A204.1 (cell line): ENCODE measurements around the gene PDZD2.
"Not testable (repeated sequence)": the region's sequence is repeated elsewhere in the genome, so short reads cannot be mapped to it uniquely, and the experiment has no call there.

Experiments
- FAIRE-seq: peaks from 2 replicates; lab custom pipeline; 2012; peaks lifted over from hg19 to GRCh38; lab: Jason Lieb, UNC

PDZD2 gene

DNA sequence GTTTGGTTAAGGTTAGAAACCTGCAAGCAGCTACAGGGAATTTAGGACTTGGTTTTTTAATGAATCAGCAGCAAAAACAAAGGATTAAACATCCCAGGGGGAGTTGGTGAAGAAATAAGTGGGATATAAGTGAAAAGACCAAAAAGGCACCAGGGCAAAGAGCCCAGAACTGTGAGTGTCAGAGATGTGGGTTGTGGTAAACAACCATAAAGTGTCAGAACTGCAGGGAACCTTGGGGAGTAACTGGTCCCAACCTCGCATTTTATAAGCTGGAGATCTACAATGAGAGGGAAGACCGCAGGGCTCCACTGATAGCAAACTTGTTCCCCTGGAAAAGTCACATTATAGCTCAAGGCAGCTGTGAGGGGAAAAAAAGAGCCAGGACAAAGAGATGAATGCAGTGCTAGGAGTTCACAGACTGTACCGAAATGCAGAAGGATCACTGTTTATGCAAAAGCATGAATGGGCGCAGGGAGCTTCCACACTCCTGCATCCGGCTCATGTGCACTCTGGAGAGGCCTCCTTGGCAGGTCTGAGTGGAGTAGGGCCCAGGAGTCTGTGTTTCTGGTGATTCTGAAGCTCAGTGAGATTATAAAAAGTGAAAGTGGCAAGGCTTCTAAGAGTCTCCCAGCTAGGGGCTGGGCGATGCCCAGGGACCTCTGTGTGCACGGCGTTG, 378.9 kb downstream of the PDZD2 start:
- no peak for FAIRE-seq

DNA sequence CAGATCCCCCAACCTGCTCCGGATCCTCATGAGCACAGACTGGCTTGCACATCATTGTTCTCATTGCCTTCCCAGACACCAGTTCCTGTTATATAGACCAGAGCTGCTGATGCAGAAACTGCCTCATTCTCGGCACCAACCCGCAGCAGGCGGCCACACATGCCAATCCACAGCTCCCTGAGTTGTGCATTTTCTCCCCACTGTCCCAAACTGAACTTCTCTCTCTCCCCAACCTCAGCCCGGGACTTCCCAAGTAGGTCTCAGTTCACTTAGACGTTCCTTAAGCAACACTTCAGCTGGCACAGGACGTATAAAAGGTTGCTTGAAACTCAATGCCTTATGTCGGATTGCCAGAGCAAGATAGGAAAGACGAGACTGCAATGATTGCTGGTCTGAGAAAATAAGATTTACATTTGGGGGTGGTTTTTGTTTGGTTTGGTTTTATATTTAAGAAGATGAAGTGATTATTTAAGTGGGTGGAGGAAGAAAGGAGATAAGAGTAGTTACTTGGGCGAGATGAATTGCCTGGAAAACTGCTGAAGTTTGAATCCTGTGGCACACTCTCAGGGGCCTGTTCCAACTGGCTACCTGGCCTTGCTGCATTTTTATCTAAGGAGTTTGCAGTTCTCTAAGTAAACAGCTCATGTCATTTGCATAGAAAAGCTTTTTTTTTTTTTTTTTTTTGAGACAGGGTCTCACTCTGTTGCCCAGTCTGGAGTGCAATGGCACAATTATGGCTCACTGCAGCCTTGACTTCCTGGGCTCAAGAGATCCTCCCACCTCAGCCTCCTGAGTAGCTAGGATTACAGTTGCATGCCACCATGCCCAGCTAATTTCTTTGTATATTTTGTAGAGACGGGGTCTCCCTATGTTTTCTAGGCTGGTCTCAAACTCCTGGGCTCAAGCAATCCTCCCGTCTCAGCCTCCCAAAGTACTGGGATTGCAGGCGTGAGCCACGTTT, 379.8 kb downstream of the PDZD2 start:
- no peak for FAIRE-seq

DNA sequence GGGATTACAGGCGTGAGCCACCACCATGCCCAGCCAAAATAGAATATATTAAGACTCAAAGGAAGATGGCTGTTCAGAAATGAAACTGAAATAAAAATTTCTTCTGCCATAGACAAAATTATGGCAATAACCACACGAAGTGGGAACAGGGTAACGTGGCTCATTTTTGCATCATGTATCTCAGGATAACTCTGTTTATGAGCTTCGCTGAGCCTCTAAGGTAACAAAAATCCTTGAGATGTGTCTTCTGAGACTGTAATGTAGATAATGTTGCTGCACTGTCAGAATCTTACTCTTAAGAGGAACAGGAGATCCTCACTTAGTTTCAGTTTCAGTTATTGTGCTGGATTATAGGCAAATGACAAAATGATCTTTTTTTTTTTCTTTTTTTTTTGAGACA, 381.3 kb downstream of the PDZD2 start:
- no peak for FAIRE-seq

DNA sequence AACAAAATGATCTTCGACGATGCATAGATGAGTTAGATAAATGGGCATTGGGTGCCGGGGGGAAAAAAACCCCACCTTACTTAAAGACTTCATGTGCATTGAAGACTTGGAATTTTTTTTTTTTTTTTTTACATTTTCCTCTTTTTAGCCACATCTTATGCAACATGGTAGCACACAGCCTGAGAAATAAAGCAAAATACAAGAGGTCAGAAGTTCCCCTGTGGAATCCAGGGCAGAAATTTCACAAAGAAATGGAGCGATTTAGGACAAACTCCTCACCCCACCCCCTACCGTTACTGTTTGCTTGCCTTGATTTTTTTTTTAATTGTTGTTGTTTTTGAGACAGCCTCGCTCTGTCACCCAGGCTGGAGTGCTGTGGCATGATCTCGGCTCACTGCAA, 382.0 kb downstream of the PDZD2 start:
- no peak for FAIRE-seq

DNA sequence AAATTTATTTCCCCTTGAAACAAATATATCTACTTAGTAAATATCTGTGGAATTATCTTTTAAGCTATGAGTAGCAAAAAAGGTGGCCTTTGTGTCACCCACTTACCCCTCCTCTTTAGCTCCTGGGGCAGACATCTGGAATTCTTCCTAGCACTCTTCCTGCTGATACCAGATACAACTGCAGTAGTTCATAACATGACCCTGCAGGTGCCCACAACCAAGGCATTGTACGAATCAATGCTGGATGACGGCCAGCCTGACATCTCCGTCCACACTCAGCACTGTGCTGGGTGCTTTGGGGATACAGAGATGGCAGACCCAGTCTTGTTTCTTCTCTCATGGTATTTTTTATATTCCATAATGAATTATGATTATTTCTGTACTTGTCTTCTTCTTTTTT, 382.8 kb downstream of the PDZD2 start:
- no peak for FAIRE-seq

DNA sequence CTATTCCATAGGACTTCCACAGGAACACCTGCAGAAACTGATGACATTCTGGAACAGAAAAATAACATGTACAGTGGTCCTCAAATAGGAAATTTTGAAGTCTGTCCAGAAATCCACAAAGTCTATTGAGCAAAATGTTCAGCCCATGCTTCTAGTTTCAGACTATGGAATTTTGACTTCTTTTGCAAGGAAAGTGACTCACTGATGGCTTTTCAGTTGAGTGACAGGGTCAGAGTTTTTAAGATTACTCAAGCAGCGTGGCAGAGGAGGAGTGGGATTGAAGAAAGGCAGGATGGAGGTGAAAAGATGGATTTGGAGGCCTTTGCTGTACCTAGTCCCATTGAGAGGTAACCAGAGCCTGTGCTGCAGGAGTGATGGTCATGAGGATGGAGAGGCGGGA, 383.7 kb downstream of the PDZD2 start:
- FAIRE-seq = no peak

DNA sequence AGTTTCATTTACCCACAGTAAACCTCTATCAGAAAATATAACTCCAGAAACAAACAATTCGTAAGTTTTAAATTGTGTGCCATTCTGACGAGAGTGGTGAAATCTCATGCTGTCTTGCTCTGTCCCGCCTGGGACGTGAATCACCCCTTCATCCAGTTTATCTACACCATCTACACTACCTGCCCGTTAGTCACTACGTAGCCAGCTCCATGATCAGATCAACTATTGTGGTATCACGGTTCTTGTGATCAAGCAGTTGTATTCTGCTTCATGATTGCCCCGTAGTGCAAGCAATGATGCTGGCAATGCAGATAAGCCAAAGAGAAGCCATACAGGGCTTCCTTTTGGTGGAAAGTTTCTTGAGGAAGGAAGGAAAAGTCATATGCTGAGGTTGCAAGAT, 384.9 kb downstream of the PDZD2 start:
- FAIRE-seq = no peak

DNA sequence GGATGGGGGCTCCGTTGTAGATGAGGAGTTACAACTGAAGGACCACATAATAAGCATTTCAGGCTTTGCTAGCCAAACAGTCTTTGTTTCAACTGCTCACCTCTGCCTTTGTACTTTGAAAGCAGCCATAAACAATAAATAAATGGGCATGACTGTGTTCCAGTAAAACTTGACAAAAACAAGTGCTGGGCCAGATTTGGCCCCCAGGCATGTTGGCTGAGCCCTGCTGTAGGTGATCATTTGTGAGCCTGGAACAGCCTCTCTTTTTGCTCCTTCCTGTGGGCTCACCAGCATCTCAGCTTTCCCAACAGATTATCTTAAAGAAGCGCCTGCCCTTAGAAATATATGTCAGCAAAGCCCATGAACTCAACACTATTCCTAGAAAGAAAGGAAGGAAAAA, 385.8 kb downstream of the PDZD2 start:
- FAIRE-seq = no peak

DNA sequence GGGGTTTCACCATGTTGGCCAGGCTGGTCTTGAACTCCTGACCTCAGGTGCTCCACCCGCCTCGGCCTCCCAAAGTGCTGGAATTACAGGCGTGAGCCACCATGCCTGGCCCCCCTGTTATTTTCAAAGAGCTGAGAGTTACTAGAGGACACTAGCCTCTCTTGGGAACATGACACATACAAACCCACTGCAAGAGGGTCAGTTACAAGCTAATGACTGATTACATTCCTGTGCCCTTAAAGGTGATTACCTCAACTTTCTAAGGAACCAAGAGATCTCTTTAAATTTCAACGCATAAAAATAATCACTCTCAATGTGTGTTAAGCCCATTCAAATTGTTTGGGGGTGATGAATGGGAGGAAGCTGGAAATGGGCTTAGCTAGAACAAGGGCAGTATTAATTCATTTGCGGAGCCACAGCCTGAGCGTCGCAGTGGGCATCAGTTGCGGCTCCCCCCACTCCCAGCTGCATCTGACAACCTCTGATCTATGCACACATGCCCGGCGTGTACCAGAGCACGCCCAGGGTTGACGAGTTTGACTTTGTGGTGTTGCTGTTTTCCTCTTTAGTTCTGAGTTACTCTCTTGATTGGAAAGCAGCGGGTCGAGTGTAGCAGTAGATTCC, 388.3 kb downstream of the PDZD2 start:
- no peak for FAIRE-seq

DNA sequence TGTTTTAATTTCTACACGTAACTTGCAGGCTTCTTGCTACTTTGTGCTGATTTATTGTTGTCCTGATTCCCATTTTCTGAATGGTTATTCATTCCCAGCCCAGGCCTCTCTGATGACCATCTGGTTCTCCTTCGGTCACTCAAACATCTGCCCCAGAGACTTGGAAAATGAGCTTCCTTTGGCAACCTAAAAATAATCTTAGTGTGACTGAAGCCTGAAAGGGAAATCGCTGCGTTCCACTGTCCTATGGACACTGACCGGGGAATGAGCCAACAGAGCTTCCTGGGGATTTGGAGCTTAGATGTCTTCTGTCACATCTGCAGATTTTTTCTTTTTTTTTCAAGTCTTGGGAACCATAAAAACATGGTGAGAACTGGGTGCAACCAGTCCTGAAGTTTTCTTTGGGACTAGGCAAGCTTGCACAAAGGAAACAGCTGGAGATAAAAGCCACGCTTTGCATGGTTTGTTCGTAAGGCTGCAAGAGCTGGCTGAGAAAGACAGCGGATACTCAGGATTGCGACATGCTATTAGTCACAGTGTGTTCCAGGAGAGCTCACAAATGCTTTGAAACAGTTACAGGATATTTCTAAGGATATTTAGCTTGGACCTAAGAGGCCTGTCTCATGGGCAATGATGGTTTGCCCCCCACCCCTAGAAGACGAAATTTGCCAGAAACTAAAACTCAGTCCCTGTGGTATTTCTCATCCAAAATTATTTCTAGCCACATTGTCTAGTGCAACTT, 389.0 kb downstream of the PDZD2 start:
- FAIRE-seq = no peak

DNA sequence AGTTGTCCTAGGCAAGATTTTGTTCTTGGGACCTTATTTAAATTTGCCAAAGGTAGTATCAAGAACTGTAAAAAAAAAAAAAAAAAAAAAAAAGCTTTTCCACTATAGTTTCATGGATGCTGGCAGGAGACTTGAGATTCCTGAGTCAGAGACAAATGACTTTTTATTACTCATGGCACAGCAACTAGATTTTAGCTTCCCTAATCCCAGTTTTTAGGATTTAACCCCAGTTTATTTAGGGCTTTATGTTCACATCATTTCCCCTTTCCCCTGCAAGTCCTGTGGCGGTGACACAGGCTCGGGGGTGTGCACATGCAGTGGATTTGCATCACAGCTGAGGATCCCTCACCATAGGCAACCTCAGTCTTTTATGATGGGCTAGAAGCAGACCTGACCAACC, 390.3 kb downstream of the PDZD2 start:
- no peak for FAIRE-seq

DNA sequence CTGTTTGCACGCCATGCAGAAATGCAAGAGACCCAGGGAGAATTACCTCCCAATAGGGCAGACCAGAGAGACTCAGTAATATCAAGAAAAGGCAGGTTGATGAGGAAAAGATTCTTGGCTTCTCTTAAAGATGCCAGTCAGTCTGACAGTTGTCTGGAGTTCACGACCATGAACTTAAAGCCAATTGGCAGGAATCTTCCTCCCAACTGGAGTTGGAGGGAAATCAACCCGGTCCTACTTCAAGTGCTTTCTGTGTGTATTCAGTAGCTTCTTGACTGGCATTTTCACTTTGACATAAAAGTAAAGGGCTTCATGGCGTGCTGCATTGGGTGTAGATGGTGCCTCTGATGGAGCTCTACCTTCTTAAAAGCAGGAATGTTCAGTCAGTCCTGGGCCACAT, 390.9 kb downstream of the PDZD2 start:
- FAIRE-seq = no peak

DNA sequence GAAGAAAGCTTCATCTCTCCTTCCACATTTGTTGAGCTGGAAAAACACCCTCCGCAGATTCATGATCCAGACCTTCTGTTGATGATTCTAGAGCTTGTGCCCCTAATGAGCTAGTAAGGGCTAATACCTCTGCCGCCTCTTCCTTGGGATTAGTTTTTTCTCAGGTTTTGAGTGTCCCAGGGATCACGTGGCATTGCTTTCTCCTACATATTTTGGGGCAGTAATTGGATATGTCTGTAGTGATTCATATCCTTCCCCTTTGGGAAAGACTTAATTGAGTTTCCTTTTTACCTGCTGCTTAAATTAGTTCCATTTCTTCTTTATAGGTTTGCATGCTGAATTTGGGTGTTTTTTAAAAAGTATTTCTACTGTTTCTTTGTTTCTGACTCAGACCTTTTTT, 391.3 kb downstream of the PDZD2 start:
- no peak for FAIRE-seq

DNA sequence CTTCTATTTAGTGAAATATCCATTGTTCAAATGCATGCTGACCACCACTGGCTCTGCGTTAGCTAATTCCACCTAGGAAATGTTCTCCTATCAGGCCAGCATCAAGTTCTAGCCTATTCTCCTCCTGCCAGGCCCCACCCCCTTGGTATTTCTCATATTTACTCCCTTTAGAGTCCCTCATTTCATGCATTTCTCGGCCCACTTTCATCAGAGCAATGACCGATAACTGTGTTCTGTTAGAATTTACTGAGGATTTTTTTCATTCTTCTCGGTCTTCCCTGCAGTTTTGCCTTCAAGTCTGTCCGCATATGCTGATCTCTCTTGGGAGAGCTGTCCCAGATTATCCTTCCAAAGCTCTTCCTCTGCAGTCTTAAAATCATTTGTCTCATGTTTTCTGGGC, 391.8 kb downstream of the PDZD2 start:
- no peak for FAIRE-seq

DNA sequence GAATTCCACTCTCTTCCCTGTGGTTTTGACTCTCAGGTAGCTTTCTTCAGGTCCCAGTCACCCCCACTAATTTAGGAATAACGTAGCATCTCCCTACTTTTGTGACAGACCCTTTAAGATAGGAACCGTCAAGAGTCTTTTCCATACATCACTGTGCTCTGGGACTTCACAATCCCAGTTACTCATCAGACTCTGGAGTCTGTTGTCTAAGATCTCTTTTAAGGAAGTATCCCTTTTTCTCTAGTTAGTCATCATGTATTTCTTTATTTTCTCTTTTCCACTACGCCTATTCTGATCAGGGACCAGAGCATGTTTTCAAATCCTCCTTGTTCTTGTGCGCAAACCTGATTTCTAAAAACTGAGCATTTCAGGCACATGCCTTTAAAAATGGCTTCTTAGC, 392.2 kb downstream of the PDZD2 start:
- no peak for FAIRE-seq

DNA sequence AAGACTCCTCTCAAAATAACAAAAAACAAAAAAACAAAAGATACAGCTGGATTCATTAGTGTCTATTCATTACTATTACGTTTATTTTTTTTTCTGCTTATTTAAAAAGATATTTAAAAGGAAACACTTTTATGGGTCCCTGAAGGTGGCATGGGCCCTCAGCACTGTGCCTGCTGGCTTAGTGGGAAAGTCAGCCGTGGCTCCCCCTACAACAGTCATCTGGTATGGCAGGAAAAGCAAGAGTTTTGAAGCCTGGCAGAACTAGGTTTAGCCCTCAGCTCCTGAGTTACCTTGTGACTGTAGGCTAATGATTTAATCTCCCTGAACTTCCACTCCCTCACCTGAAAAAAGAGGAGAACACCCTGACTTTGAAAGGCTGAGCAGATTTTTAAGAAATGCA, 399.6 kb downstream of the PDZD2 start:
- FAIRE-seq = no peak

DNA sequence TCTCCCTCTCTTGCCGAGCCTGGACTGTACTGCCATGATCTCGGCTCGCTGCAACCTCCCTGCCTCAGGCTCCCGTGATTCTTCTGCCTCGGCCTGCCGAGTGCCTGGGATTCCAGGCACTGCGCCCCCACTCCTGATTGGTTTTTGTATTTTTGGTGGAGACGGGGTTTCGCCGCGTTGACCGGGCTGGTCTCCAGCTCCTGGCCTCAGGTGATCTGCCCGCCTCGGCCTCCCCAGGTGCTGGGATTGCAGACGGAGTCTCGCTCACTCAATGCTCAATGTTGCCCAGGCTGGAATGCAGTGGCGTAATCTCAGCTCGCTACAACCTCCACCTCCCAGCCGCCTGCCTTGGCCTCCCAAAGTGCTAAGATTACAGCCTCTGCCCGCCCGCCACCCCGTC, 400.2 kb downstream of the PDZD2 start:
- FAIRE-seq = not testable (repeated sequence)

DNA sequence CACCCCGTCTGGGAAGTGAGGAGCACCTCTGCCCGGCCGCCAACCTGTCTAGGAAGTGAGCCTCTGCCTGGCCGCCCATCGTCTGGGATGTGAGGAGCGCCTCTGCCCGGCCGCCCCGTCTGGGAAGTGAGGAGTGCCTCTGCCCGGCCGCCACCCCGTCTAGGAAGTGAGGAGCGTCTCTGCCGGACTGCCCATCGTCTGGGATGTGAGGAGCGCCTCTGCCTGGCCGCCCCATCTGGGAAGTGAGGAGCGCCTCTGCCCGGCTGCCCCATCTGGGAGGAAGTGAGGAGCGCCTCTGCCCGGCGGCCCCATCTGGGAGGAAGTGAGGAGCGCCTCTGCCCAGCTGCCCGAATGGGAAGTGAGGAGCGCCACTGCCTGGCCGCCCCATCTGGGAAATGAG, 400.7 kb downstream of the PDZD2 start:
- FAIRE-seq = not testable (repeated sequence)

DNA sequence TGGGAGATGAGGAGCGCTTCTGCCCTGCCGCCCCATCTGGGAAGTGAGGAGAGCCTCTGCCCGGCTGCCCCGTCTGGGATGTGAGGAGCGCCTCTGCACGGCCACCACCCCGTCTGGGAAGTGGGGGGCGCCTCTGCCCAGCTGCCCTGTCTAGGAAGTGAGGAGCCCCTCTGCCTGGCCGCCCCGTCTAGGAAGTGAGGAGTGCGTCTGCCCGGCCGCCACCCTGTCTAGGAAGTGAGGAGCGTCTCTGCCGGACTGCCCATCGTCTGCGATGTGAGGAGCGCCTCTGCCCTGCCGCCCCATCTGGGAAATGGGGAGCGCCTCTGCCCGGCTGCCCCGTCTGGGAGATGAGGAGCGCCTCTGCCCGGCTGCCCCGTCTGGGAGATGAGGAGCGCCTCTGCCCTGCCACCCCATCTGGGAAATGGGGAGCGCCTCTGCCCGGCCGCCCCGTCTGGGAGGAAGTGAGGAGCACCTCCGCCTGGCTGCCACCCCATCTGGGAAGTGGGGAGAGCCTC, 401.3 kb downstream of the PDZD2 start:
- not testable (repeated sequence) for FAIRE-seq

DNA sequence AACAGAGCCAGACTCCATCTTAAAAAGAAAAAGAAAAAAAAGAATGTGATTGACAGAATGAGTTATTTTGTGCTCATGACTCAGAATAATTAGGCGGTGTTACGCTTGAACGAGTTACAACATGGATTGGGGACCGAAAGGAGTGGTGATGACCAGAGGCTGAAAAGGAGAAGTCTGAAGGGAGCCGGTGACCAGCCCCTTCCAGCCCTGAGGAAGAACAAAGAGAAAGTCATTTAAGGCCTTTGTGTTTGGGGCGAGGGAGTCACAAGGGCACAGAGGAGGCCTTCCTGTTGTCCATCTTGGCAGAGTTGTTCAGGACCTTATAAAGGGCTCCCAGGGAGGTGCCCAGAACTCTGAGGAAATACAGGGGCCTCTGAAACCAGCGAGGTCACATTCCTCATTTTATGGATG, 403.6 kb downstream of the PDZD2 start:
- no peak for FAIRE-seq

DNA sequence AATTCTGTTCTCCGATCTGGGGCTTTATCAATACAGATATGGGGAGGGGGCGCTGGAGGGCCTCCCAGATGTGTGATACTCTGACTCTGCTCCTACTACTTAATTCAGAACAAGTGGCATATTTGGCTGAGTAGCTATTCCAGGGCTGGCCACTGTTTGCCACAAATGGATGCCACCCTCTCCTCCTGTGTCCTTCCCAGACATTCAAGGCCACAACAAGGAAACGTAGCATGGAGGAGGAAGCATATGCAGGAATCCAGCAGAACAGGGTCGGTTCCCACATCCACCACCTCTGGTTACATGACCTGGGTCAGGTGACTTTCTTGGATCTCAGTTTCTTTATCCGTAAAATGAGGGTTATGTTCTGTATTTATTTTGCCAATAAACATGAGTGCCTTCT, 404.2 kb downstream of the PDZD2 start:
- FAIRE-seq = no peak

DNA sequence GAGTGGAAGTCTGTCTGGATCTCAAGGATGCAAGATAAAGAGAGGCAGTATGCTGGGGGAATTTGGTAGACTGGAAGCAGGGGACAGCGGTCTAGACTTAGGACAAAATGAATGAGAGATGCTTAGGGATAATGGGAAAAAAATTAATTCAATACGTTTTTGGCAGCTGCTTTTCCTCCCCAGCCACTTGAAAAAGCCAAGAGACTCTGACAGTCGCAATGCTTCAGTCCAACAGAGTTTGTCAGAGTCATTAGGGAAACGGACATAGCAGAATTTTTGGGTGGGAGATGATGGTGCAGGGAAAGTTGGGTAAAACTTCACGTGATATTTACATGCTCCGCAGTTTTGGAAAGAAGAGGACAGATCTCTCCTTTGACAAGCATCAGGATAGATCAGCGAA, 405.5 kb downstream of the PDZD2 start:
- FAIRE-seq = no peak
